Pancreas (tissue), 10 donors: ENCODE results near the gene ZDHHC17. TPM values are rescaled to one million over a fixed set of nuclear protein-coding genes. Genes with fewer than 3 reads are reported as not detected.
A peak's percentile ranks its signal among the peaks of the same experiment; 100 is the strongest.

ENCODE experiments used
- ATAC-seq, 4 donors: fragments of 200-7000 bp; cut with Tn5 transposase; one replicate each; pipeline versions ENCODE4 v1.8.0 to v1.9.1; 2020; ENCODE audit warnings: mild to moderate bottlenecking in 4 of 4, moderate library complexity in 4 of 4
- DNase-seq, 6 donors: peaks; one replicate each; pipeline ENCODE4 v3.0.0-alpha.2; 2020
- FAIRE-seq: peaks from 2 replicates; lab custom pipeline; 2012; peaks lifted over from hg19 to GRCh38; lab: Jason Lieb, UNC
- H3K27ac ChIP-seq, 4 donors: fragments of 200-600 bp; sonication (generic); 1 replicate in 3 of 4; 2 replicates in 1 of 4; pipeline versions ENCODE4 v1.5.0 to v1.8.0; 2020
- H3K27me3 ChIP-seq, 4 donors: fragments of 200-600 bp; one replicate each; pipeline ENCODE4 v1.8.0; 2021
- H3K36me3 ChIP-seq, 3 donors: fragments of 200-600 bp; sonication (generic) in 1 of 3; one replicate each; pipeline versions ENCODE4 v1.5.0 to v1.8.0; 2020 to 2021
- H3K4me1 ChIP-seq, 3 donors: fragments of 200-600 bp; one replicate each; pipeline ENCODE4 v1.8.0; 2021
- H3K4me3 ChIP-seq, 4 donors: fragments of 200-600 bp; sonication (generic) in 2 of 4; one replicate each; pipeline versions ENCODE4 v1.5.0 to v1.8.0; 2020 to 2021
- H3K9me3 ChIP-seq, 4 donors: fragments of 200-600 bp; one replicate each; pipeline ENCODE4 v1.8.0; 2021
- CTCF ChIP-seq, 4 donors: fragments of 200-600 bp; sonication (generic) in 3 of 4; IDR thresholded peaks; one replicate each; pipeline versions ENCODE4 v1.5.0 to v1.8.0; 2021; ENCODE audit warnings: antibody characterized with exemption in 4 of 4
- WGBS, 2 donors: extraction: QIAGEN DNeasy Blood & Tissue Kit; methylation state at CpG; one replicate each; pipeline ENCODE4 v1.1.7; 2013; 5-methylcytosine and 5-hydroxymethylcytosine counted together
- intact Hi-C, 3 donors: fragments of 100-400 bp; cut with DNase I; formaldehyde crosslinking; loops; one replicate each; pipeline versions ENCODE4 v1.11.1 to v1.14.2; 2022
- polyA plus RNA-seq, 2 donors: library from polyadenylated mRNA; stranded (reverse); fragments of 200-250 nt; gene quantifications; one replicate each; pipeline ENCODE4 v1.2.3, GENCODE V29; 2013
- total RNA-seq, 6 donors: library from RNA; stranded (reverse); fragmentation: NEBNext Ultra II Directional in 4 of 6; extraction: Animal tissue kit (Norgen Biotek cat#: 25700) in 4 of 6; gene quantifications; one replicate each; pipeline versions ENCODE4 v1.2.1 to v1.2.4, GENCODE V29; 2021 to 2023
- donor health status: healthy with polysubstance abuse.
- donor health status: DM: no; HTN: no; CAD: no; lungs with moderate emphysema.
- donor health status: DM: no; HTN: no; CAD: no.
- donor health status: control.
- donor health status: control.
- donor health status: Bipolar disorder and iron deficiency.
- donor health status: DM: yes; HTN: yes; CAD: no.
- donor health status: DM: no; HTN: no; CAD: no.
- donor health status: DM: no; HTN: no; CAD: no.
- donor health status: DM: yes; HTN: yes; CAD: no.

The ZDHHC17 gene
- total and polyA plus RNA-seq, 8 donors, result 9.5 to 24.3 (median 14.4) TPM

- TF ChIP-seq CTCF (IDR thresholded peaks at IDR 0.05), result no peak
Measured at GRCh38 chr12:76781321-76781720, 17.4 kb downstream of the ZDHHC17 start.

GRCh38 chr12:76782526-76782925 lies 18.6 kb downstream of the ZDHHC17 start:
- H3K4me3 ChIP-seq, result no peak overlapping the region
- H3K27me3 ChIP-seq, result no peaks in the 10 kb centered on the region
- no peak overlapping the region for H3K27ac ChIP-seq
- TF ChIP-seq CTCF (IDR thresholded peaks at IDR 0.05), result no peak
- DNase-seq, result no peak
- no peak for FAIRE-seq
- no peaks in the 10 kb centered on the region for H3K9me3 ChIP-seq
- ATAC-seq, result peak in 3 of 4 donors; percentile 15 to 43 (median 18)
- peaks cover 13 to 15% (median 13%) of the 10 kb centered on the region in 3 donors for H3K4me1 ChIP-seq
- intact Hi-C loops, result no loop called here
- WGBS, 2 donors, result 61 to 66% methylated on average over 2 of the region's 2 CpGs
- no peaks in the 10 kb centered on the region for H3K36me3 ChIP-seq

More at GRCh38 chr12:76781321-76781720, 17.4 kb downstream of the ZDHHC17 start:
- FAIRE-seq (no peak), DNase-seq (no peak), ATAC-seq (no peak)
- H3K9me3 ChIP-seq, result no peaks in the 10 kb centered on the region
- H3K36me3 ChIP-seq, result no peaks in the 10 kb centered on the region
- intact Hi-C loops, result no loop called here
- no peaks in the 10 kb centered on the region for H3K27me3 ChIP-seq
- no peak overlapping the region for H3K27ac ChIP-seq
- 72 to 75% methylated on average over 3 of the region's 3 CpGs for WGBS, 2 donors
- H3K4me3 ChIP-seq, result no peak overlapping the region
- H3K4me1 ChIP-seq, result peaks cover 13 to 19% (median 15%) of the 10 kb centered on the region in 3 donors

GRCh38 chr12:76784600-76785051 lies 20.7 kb downstream of the ZDHHC17 start:
- intact Hi-C loops, result loop anchor here in 1 of 3 donors (5.0 kb wide), 1 partner anchor 167 kb away; no protein-coding TSS in a partner anchor
- 9 to 15% methylated on average over 4 of the region's 4 CpGs for WGBS, 2 donors
- peaks cover 9 to 15% (median 13%) of the 10 kb centered on the region in 3 donors for H3K4me1 ChIP-seq
- no peak overlapping the region for H3K4me3 ChIP-seq
- no peaks in the 10 kb centered on the region for H3K27me3 ChIP-seq
- no peaks in the 10 kb centered on the region for H3K36me3 ChIP-seq
- no peak overlapping the region for H3K27ac ChIP-seq
- DNase-seq, result no peak
- TF ChIP-seq CTCF (IDR thresholded peaks at IDR 0.05), result no peak
- H3K9me3 ChIP-seq, result no peaks in the 10 kb centered on the region
- peak in 2 of 4 donors; percentile 43 to 45 for ATAC-seq
- FAIRE-seq, result no peak

- no peak for TF ChIP-seq CTCF (IDR thresholded peaks at IDR 0.05)
- 86 to 94% methylated on average over 1 of the region's 1 CpG for WGBS, 2 donors
- Histone ChIP-seq H3K4me3 (no peak overlapping the region), H3K4me1 (peaks cover 10 to 18% (median 16%) of the 10 kb centered on the region in 3 donors), H3K27me3 (no peaks in the 10 kb centered on the region), H3K27ac (no peak overlapping the region), H3K36me3 (no peaks in the 10 kb centered on the region), H3K9me3 (no peaks in the 10 kb centered on the region)
- intact Hi-C loops, result loop anchor here in 1 of 3 donors (5.0 kb wide), 1 partner anchor 168 kb away; no protein-coding TSS in a partner anchor
- ATAC-seq, result no peak
- no peak for DNase-seq
- FAIRE-seq, result no peak
Measured at GRCh38 chr12:76785407-76785806, 21.5 kb downstream of the ZDHHC17 start.

- Histone ChIP-seq H3K27ac (no peak overlapping the region), H3K4me3 (no peak overlapping the region), H3K27me3 (no peaks in the 10 kb centered on the region), H3K36me3 (no peaks in the 10 kb centered on the region), H3K9me3 (no peaks in the 10 kb centered on the region), H3K4me1 (peaks cover 14 to 19% (median 16%) of the 10 kb centered on the region in 3 donors)
- TF ChIP-seq CTCF (IDR thresholded peaks at IDR 0.05), result no peak
- FAIRE-seq, result no peak
- ATAC-seq, result no peak
- no peak for DNase-seq
- intact Hi-C loops, result loop anchor here in 1 of 3 donors (5.0 kb wide), 1 partner anchor 170 kb away; no protein-coding TSS in a partner anchor
- 58 to 64% methylated on average over 3 of the region's 3 CpGs for WGBS, 2 donors
Measured at GRCh38 chr12:76786986-76787385, 23.1 kb downstream of the ZDHHC17 start.
